GM12873 (cell line): ENCODE results near the gene SKA3.

Experiments used
- TF ChIP-seq, protein P1 (sequence below): IDR thresholded peaks from 2 replicates; pipeline ENCODE4 v1.5.1; 2012; ENCODE audit warnings: low read depth, mild to moderate bottlenecking, moderate library complexity, low read length, control low read depth; ENCODE audit not compliant: insufficient read depth; ENCODE audit errors: missing control alignments

Gene SKA3

GRCh38 chr13:21152251-21152899 lies 24.0 kb downstream of the SKA3 start:
- TF ChIP-seq, protein P1, sequence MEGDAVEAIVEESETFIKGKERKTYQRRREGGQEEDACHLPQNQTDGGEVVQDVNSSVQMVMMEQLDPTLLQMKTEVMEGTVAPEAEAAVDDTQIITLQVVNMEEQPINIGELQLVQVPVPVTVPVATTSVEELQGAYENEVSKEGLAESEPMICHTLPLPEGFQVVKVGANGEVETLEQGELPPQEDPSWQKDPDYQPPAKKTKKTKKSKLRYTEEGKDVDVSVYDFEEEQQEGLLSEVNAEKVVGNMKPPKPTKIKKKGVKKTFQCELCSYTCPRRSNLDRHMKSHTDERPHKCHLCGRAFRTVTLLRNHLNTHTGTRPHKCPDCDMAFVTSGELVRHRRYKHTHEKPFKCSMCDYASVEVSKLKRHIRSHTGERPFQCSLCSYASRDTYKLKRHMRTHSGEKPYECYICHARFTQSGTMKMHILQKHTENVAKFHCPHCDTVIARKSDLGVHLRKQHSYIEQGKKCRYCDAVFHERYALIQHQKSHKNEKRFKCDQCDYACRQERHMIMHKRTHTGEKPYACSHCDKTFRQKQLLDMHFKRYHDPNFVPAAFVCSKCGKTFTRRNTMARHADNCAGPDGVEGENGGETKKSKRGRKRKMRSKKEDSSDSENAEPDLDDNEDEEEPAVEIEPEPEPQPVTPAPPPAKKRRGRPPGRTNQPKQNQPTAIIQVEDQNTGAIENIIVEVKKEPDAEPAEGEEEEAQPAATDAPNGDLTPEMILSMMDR: no peak

GRCh38 chr13:21150013-21150412 lies 26.3 kb downstream of the SKA3 start:
- TF ChIP-seq, protein P1: no peak

DNA sequence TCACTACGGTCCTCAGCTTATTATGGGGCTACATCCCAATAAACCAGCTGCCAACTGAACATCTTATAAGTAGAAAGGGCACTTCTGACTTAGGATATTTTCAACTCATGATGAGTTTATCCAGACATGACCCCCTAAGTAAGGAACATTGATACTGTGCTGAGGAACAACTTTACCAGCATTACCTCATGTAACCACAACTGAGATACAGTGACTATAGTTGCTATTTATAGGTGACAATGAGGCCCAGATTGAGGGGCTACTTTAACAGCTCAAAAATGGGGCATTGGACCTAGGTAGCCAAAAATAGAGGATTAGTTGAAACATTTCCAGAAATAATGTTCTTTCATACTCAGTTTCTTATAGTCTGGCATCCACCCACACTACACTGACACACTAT lies 26.8 kb downstream of the SKA3 start:
- TF ChIP-seq, protein P1: no peak

DNA sequence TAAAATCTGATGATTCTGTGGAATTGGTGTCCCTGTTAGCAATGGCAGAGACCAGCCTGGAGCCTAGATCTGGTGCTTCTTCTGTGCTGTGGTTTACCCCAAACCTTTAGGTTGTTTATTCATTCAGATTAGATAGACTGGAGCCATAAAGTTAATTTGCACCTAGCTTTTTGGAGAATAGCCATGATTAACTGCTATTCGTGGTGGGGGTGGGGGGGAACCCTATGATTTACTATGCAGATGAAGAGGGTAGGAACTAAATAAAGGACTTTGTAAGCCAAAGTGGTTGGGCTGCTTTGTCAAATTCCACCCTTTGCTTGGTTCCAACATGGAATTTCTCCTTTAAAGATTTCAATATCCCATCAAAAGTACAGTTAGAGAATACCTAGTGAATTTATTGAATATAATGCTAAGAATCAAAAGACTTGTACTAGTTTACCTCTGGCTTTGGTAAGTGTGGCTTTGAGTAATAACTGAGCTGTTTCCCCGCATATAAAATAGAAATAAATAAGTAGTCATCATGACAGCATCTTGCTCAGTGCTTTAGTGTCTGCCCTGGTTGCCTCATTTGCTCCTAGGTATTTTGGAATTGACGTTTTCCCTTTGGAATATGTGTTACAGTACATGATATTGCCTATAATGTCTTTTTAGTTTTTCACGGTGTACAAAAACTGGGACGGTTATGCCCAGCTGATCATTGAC lies 27.6 kb downstream of the SKA3 start:
- TF ChIP-seq, protein P1: no peak

DNA sequence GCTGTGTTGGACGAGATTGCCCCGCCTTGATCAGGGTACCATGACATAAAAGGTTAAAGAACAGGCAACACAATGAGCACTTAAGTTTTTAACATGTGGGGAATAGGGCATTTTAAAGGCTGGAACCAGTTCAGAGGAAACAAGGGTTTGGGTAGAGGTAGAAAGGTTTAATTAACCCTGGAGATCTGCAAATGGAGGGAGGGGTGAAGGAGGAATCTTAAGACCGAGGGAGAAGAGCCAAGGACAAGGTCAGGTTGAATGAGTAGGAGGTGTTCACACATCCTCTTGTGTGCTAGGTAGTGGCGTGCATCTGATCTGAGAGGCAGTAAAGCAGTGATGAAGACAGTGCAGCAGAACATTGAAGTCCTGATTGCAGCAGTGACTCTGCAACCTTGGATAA lies 28.5 kb downstream of the SKA3 start:
- TF ChIP-seq, protein P1: no peak

DNA sequence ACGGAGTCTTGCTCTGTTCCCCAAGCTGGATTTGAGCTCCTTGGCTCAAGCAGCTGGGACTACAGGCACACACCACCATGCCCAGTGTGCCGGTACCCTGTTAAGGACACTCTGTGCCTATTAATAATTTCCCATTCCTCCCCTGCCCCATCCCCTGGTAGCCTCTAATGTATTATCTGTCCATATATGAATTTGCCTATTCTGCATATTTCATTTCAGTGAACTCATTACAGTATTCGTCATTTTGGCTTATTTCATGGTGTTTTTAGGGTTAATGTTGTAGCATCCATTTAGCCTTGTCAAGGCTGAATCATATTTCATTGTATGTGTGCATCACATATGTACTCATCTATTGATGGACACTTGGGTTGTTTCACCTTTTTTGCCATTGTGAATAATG lies 33.6 kb downstream of the SKA3 start:
- TF ChIP-seq, protein P1: no peak

DNA sequence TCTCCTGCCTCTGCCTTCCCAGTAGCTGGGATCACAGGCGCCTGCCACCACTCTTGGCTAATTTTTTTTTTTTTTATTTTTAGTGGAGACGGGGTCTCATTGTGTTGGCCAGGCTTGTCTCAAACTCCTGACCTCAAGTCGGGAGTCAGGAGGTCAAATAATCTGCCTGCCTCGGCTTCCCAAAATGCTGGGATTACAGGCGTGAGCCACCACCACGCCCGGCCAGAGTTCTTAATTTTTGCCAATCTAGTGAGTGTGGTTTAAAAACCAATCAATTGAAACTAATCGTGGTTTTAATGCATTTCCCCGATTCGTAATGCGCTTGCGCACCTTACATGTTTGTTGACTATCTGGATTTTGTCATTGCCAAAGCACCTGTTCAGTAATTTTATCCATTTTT lies 37.0 kb downstream of the SKA3 start:
- TF ChIP-seq, protein P1: no peak
